ENCODE measurements around the gene GUCD1.

The GUCD1 gene

GRCh38 chr22:24592058-24592850 lies 37.3 kb upstream of the GUCD1 start:
- H3K36me3 ChIP-seq (ENCODE audit: low read length) = no peaks in the 10 kb centered on the region
- TF ChIP-seq CTCF (IDR thresholded peaks at IDR 0.05; ENCODE audit: insufficient read depth, low read length, poor library complexity, severe bottlenecking) = no peak
- no peak for TF ChIP-seq EZH2phosphoT487 (conservative IDR thresholded peaks at IDR 0.05; ENCODE audit: low read length)
- no peaks in the 10 kb centered on the region for H3K9me3 ChIP-seq (ENCODE audit: insufficient read depth, low read length)
- H3K9ac ChIP-seq (ENCODE audit: low read length) = no peak overlapping the region
- H2AFZ ChIP-seq (ENCODE audit: low read depth, low read length, severe bottlenecking) = no peak overlapping the region
- H3K4me3 ChIP-seq (ENCODE audit: insufficient read depth, low read length, poor library complexity, severe bottlenecking) = peak overlapping the region; percentile 37
- H3F3A ChIP-seq (ENCODE audit: insufficient read depth) = no peaks in the 10 kb centered on the region
- no peaks in the 10 kb centered on the region for H4K20me1 ChIP-seq (ENCODE audit: low read depth, low read length)
- no peak overlapping the region for H3K27ac ChIP-seq (ENCODE audit: low read depth, low read length)
- H3K79me2 ChIP-seq (ENCODE audit: insufficient read depth, low read length) = no peaks in the 10 kb centered on the region
- no peaks in the 10 kb centered on the region for H3K9me2 ChIP-seq (replicated peaks; ENCODE audit: insufficient read depth, low read length)
- peak overlapping the region; percentile 40 for H3K4me2 ChIP-seq (ENCODE audit: low read depth, low read length, poor library complexity, severe bottlenecking)
- H3K27me3 ChIP-seq (ENCODE audit: low read length) = no peaks in the 10 kb centered on the region

GRCh38 chr22:24591286-24591830 lies 36.4 kb upstream of the GUCD1 start:
- H3K27me3 ChIP-seq (ENCODE audit: low read length) = no peaks in the 10 kb centered on the region
- no peaks in the 10 kb centered on the region for H4K20me1 ChIP-seq (ENCODE audit: low read depth, low read length)
- TF ChIP-seq EZH2phosphoT487 (conservative IDR thresholded peaks at IDR 0.05; ENCODE audit: low read length) (no peak), CTCF (IDR thresholded peaks at IDR 0.05; ENCODE audit: insufficient read depth, low read length, poor library complexity, severe bottlenecking) (no peak)

GRCh38 chr22:24590596-24591173 lies 35.7 kb upstream of the GUCD1 start:
- TF ChIP-seq EZH2phosphoT487 (conservative IDR thresholded peaks at IDR 0.05; ENCODE audit: low read length) (no peak), CTCF (IDR thresholded peaks at IDR 0.05; ENCODE audit: insufficient read depth, low read length, poor library complexity, severe bottlenecking) (no peak)
- H3K9ac ChIP-seq (ENCODE audit: low read length) = no peak overlapping the region
- H3K9me2 ChIP-seq (replicated peaks; ENCODE audit: insufficient read depth, low read length) = no peaks in the 10 kb centered on the region
- H3K9me3 ChIP-seq (ENCODE audit: insufficient read depth, low read length) = no peaks in the 10 kb centered on the region
- H4K20me1 ChIP-seq (ENCODE audit: low read depth, low read length) = no peaks in the 10 kb centered on the region
- no peak overlapping the region for H2AFZ ChIP-seq (ENCODE audit: low read depth, low read length, severe bottlenecking)
- H3K4me2 ChIP-seq (ENCODE audit: low read depth, low read length, poor library complexity, severe bottlenecking) = no peak overlapping the region
- H3F3A ChIP-seq (ENCODE audit: insufficient read depth) = no peaks in the 10 kb centered on the region
- no peak overlapping the region for H3K4me3 ChIP-seq (ENCODE audit: insufficient read depth, low read length, poor library complexity, severe bottlenecking)
- no peaks in the 10 kb centered on the region for H3K36me3 ChIP-seq (ENCODE audit: low read length)
- no peaks in the 10 kb centered on the region for H3K27me3 ChIP-seq (ENCODE audit: low read length)
- H3K79me2 ChIP-seq (ENCODE audit: insufficient read depth, low read length) = no peaks in the 10 kb centered on the region
- H3K27ac ChIP-seq (ENCODE audit: low read depth, low read length) = no peak overlapping the region

More at GRCh38 chr22:24591286-24591830, 36.4 kb upstream of the GUCD1 start:
- Histone ChIP-seq H3K36me3 (ENCODE audit: low read length) (no peaks in the 10 kb centered on the region), H3K4me2 (ENCODE audit: low read depth, low read length, poor library complexity, severe bottlenecking) (no peak overlapping the region), H3K9ac (ENCODE audit: low read length) (no peak overlapping the region), H3K79me2 (ENCODE audit: insufficient read depth, low read length) (no peaks in the 10 kb centered on the region), H3F3A (ENCODE audit: insufficient read depth) (no peaks in the 10 kb centered on the region), H3K9me3 (ENCODE audit: insufficient read depth, low read length) (no peaks in the 10 kb centered on the region), H3K27ac (ENCODE audit: low read depth, low read length) (no peak overlapping the region), H3K4me3 (ENCODE audit: insufficient read depth, low read length, poor library complexity, severe bottlenecking) (no peak overlapping the region), H3K9me2 (replicated peaks; ENCODE audit: insufficient read depth, low read length) (no peaks in the 10 kb centered on the region), H2AFZ (ENCODE audit: low read depth, low read length, severe bottlenecking) (no peak overlapping the region)

Measured in SU-DHL-6 (cell line).